ENCODE results near the gene RERE.
"Not testable (repeated sequence)": the region's sequence is repeated elsewhere in the genome, so short reads cannot be mapped to it uniquely, and the experiment has no call there.

The RERE gene

GRCh38 chr1:8841395-8841794 lies 24.0 kb upstream of the RERE start:
- no peak for DNase-seq

- no peak for DNase-seq
These were observed 22.6 kb upstream of the RERE start for GRCh38 chr1:8839990-8840389.

GRCh38 chr1:8835941-8836643 lies 18.7 kb upstream of the RERE start:
- DNase-seq: no peak

- no peak for DNase-seq
These were observed 13.9 kb upstream of the RERE start for GRCh38 chr1:8831340-8831739.

- DNase-seq: not testable (repeated sequence)
These were observed 13.3 kb upstream of the RERE start for GRCh38 chr1:8830732-8831131.

GRCh38 chr1:8825985-8826481 lies 8.6 kb upstream of the RERE start:
- no peak for DNase-seq

GRCh38 chr1:8823295-8823664 lies 5.8 kb upstream of the RERE start:
- DNase-seq: no peak

GRCh38 chr1:8822373-8823294 lies 5.2 kb upstream of the RERE start:
- DNase-seq: peak; percentile 6 to 10

- no peak for DNase-seq
These were observed 3.6 kb upstream of the RERE start for GRCh38 chr1:8821084-8821483.

GRCh38 chr1:8818789-8819188 lies 1.3 kb upstream of the RERE start:
- not testable (repeated sequence) for DNase-seq

GRCh38 chr1:8818325-8818775 lies 910 bp upstream of the RERE start:
- peak in 1 of 2 experiments; percentile 25 for DNase-seq

GRCh38 chr1:8816831-8817411 lies 519 bp downstream of the RERE start:
- no peak for DNase-seq

- DNase-seq: peak in 1 of 2 experiments; percentile 15
These were observed 1.2 kb downstream of the RERE start for GRCh38 chr1:8816264-8816663.

- DNase-seq: peak; percentile 45 to 51
These were observed 1.8 kb downstream of the RERE start for GRCh38 chr1:8815582-8816151.

GRCh38 chr1:8814865-8815264 lies 2.6 kb downstream of the RERE start:
- peak; percentile 61 to 65 for DNase-seq

GRCh38 chr1:8813991-8814390 lies 3.4 kb downstream of the RERE start:
- DNase-seq: no peak

- DNase-seq: no peak
These were observed 4.2 kb downstream of the RERE start for GRCh38 chr1:8813016-8813763.

- DNase-seq: no peak
These were observed 5.4 kb downstream of the RERE start for GRCh38 chr1:8812081-8812480.

GRCh38 chr1:8810987-8811386 lies 6.5 kb downstream of the RERE start:
- no peak for DNase-seq

GRCh38 chr1:8809342-8809736 lies 8.1 kb downstream of the RERE start:
- no peak for DNase-seq

- DNase-seq: no peak
These were observed 10.4 kb downstream of the RERE start for GRCh38 chr1:8807004-8807403.

GRCh38 chr1:8800416-8800815 lies 17.0 kb downstream of the RERE start:
- DNase-seq: no peak

All from NCI-H526 (cell line).